WTC11 (cell line): ENCODE data around the gene ROR2. TPM values are rescaled to one million over a fixed set of nuclear protein-coding genes. Genes with fewer than 3 reads are reported as not detected.

ENCODE experiments used
- ATAC-seq: fragments of 200-7000 bp; cut with Tn5 transposase; 2 replicates; pipeline ENCODE4 v1.10.0; 2021; ENCODE audit warnings: mild to moderate bottlenecking, moderate library complexity
- CTCF ChIA-PET: fragments of 300-600 bp; sonication (Branson Sonifier 250); formaldehyde crosslinking; loops from one replicate; lab custom pipeline; 2021; ENCODE audit warnings: antibody characterized with exemption; lab: Charles Lee
- POLR2A ChIA-PET: fragments of 350-600 bp; sonication (Branson Sonifier 250); formaldehyde crosslinking; loops from one replicate; lab custom pipeline; 2021; ENCODE audit warnings: antibody characterized with exemption; lab: Charles Lee
- DNase-seq: peaks from one replicate; pipeline ENCODE4 v3.0.0; 2021; ENCODE audit warnings: low spot score
- H3K27ac Mint-ChIP-seq: 2 replicates; pipeline ENCODE4 v1.8.0; 2021; ENCODE audit warnings: mixed read lengths
- H3K27me3 Mint-ChIP-seq: 2 replicates; pipeline ENCODE4 v1.8.0; 2021; ENCODE audit warnings: low read depth, mild to moderate bottlenecking, moderate library complexity, mixed read lengths
- H3K36me3 Mint-ChIP-seq: 2 replicates; pipeline ENCODE4 v1.8.0; 2021; ENCODE audit warnings: mixed read lengths
- H3K4me1 Mint-ChIP-seq: 2 replicates; pipeline ENCODE4 v1.8.0; 2022; ENCODE audit warnings: mixed read lengths
- H3K4me3 Mint-ChIP-seq: 2 replicates; pipeline ENCODE4 v1.8.0; 2021; ENCODE audit warnings: mild to moderate bottlenecking, moderate library complexity, mixed read lengths
- H3K9me3 Mint-ChIP-seq: 2 replicates; pipeline ENCODE4 v1.8.0; 2021; ENCODE audit warnings: mixed read lengths
- AFF4 ChIP-seq: sonication (generic); formaldehyde crosslinking; IDR thresholded peaks from 2 replicates; pipeline ENCODE4 v1.8.1; 2023; ENCODE audit warnings: mild to moderate bottlenecking, missing genetic modification reagents, borderline replicate concordance
- ARID4B ChIP-seq: sonication (generic); formaldehyde crosslinking; IDR thresholded peaks from 2 replicates; pipeline ENCODE4 v1.8.0; 2023; ENCODE audit warnings: missing genetic modification reagents, mild to moderate bottlenecking, borderline replicate concordance
- ATF6 ChIP-seq: sonication (generic); formaldehyde crosslinking; IDR thresholded peaks from 2 replicates; pipeline ENCODE4 v1.8.1; 2023; ENCODE audit warnings: mild to moderate bottlenecking, missing genetic modification reagents
- ELF4 ChIP-seq: sonication (generic); formaldehyde crosslinking; IDR thresholded peaks from 2 replicates; pipeline ENCODE4 v1.8.1; 2022; ENCODE audit warnings: low read depth, mild to moderate bottlenecking, moderate library complexity, missing genetic modification reagents
- KAT7 ChIP-seq: sonication (generic); formaldehyde crosslinking; IDR thresholded peaks from 2 replicates; pipeline ENCODE4 v1.8.1; 2023; ENCODE audit warnings: missing genetic modification reagents, mild to moderate bottlenecking, borderline replicate concordance
- MAX ChIP-seq: sonication (generic); formaldehyde crosslinking; IDR thresholded peaks from 2 replicates; pipeline ENCODE4 v1.8.0; 2022; ENCODE audit warnings: mild to moderate bottlenecking, missing genetic modification reagents
- NR3C1 ChIP-seq: sonication (generic); formaldehyde crosslinking; conservative IDR thresholded peaks from 2 replicates; pipeline ENCODE4 v1.8.1; 2023; ENCODE audit warnings: low read depth, mild to moderate bottlenecking, missing genetic modification reagents
- PREB ChIP-seq: sonication (generic); formaldehyde crosslinking; IDR thresholded peaks from 2 replicates; pipeline ENCODE4 v1.8.1; 2022; ENCODE audit warnings: mild to moderate bottlenecking, missing genetic modification reagents, moderate library complexity, borderline replicate concordance
- STAT6 ChIP-seq: sonication (generic); formaldehyde crosslinking; conservative IDR thresholded peaks from 2 replicates; pipeline ENCODE4 v1.8.1; 2023; ENCODE audit warnings: mild to moderate bottlenecking, low read depth, missing genetic modification reagents, moderate library complexity
- TEAD1 ChIP-seq: sonication (generic); formaldehyde crosslinking; IDR thresholded peaks from 2 replicates; pipeline ENCODE4 v1.8.0; 2022; ENCODE audit warnings: mild to moderate bottlenecking, missing genetic modification reagents
- USF1 ChIP-seq: sonication (generic); formaldehyde crosslinking; IDR thresholded peaks from 2 replicates; pipeline ENCODE4 v1.8.0; 2022; ENCODE audit warnings: mild to moderate bottlenecking, missing genetic modification reagents
- ZNF138 ChIP-seq: sonication (generic); formaldehyde crosslinking; conservative IDR thresholded peaks from 2 replicates; pipeline ENCODE4 v1.8.1; 2022; ENCODE audit warnings: mild to moderate bottlenecking, moderate library complexity, missing genetic modification reagents
- ZNF317 ChIP-seq: sonication (generic); formaldehyde crosslinking; IDR thresholded peaks from 2 replicates; pipeline ENCODE4 v1.8.1; 2023; ENCODE audit warnings: low read depth, mild to moderate bottlenecking, moderate library complexity, missing genetic modification reagents, borderline replicate concordance
- ZNF671 ChIP-seq: fragments of 250-450 bp; sonication (Bioruptor Pico); IDR thresholded peaks from 2 replicates; pipeline ENCODE4 v1.8.0; 2021; ENCODE audit warnings: mild to moderate bottlenecking
- total RNA-seq: library from RNA; stranded (reverse); gene quantifications from 3 replicates; pipeline ENCODE4 v1.2.3, GENCODE V29; 2021

Gene ROR2
- total RNA-seq, 1 experiment from 2014 or later = 19.8 TPM

- no peak for TF ChIP-seq STAT6 (CRISPR knock-in tag)
- TF ChIP-seq ZNF138 (CRISPR knock-in tag) = no peak
- no peak for TF ChIP-seq ELF4 (CRISPR knock-in tag)
- POLR2A ChIA-PET = no interaction called here
- Mint-ChIP-seq H3K27me3 (no peaks in the 10 kb centered on the region), H3K9me3 (peaks cover 16% of the 10 kb centered on the region), H3K4me3 (no peak overlapping the region), H3K4me1 (peaks cover 50% of the 10 kb centered on the region), H3K27ac (peak overlapping the region; percentile 70), H3K36me3 (peaks cover 23% of the 10 kb centered on the region)
- ATAC-seq (no peak), DNase-seq (no peak)
- CTCF ChIA-PET = interaction anchor here (2.2 kb wide), 1 partner anchor 93 kb away, joined by 12 read pairs; the partner anchor contains the start of gene ROR2
Measured at GRCh38 chr9:91856419-91856818, 93.6 kb downstream of the ROR2 start.

- peaks cover 13% of the 10 kb centered on the region for H3K36me3 Mint-ChIP-seq
- DNase-seq = no peak
- ATAC-seq = no peak
- H3K4me3 Mint-ChIP-seq = no peak overlapping the region
- no peak for TF ChIP-seq MAX
- no peak for TF ChIP-seq AFF4
- no peak for TF ChIP-seq ATF6 (CRISPR knock-in tag)
- TF ChIP-seq NR3C1 = no peak
- ChIA-PET POLR2A (interaction anchor here (0.6 kb wide), 1 partner anchor 31 kb away, joined by 11 read pairs; no protein-coding TSS in a partner anchor), CTCF (interaction anchor here (1.2 kb wide), 1 partner anchor 99 kb away, joined by 4 read pairs; no protein-coding TSS in a partner anchor)
- peaks cover 6% of the 10 kb centered on the region for H3K9me3 Mint-ChIP-seq
- H3K4me1 Mint-ChIP-seq = peaks cover 46% of the 10 kb centered on the region
- H3K27ac Mint-ChIP-seq = no peak overlapping the region
- H3K27me3 Mint-ChIP-seq = no peaks in the 10 kb centered on the region
Measured at GRCh38 chr9:91855196-91855595, 94.8 kb downstream of the ROR2 start.

- no peak for ATAC-seq
- H3K9me3 Mint-ChIP-seq = no peaks in the 10 kb centered on the region
- POLR2A ChIA-PET = no interaction called here
- peaks cover 35% of the 10 kb centered on the region for H3K4me1 Mint-ChIP-seq
- no peaks in the 10 kb centered on the region for H3K36me3 Mint-ChIP-seq
- H3K27me3 Mint-ChIP-seq = no peaks in the 10 kb centered on the region
- no peak overlapping the region for H3K4me3 Mint-ChIP-seq
- peak overlapping the region; percentile 27; the same call in 1 of the 2 replicates for H3K27ac Mint-ChIP-seq
- CTCF ChIA-PET = no interaction called here
- no peak for DNase-seq
- TF ChIP-seq TEAD1 (CRISPR knock-in tag) (no peak), ZNF671 (CRISPR knock-in tag) (no peak), ELF4 (CRISPR knock-in tag) (no peak), PREB (CRISPR knock-in tag) (no peak), ZNF317 (no peak), ARID4B (CRISPR knock-in tag) (no peak), KAT7 (CRISPR knock-in tag) (no peak), USF1 (CRISPR knock-in tag) (no peak)
Measured at GRCh38 chr9:91852801-91853347, 97.2 kb downstream of the ROR2 start.
